K562 (cell line): ENCODE data around the gene NTRK3. TPM values are rescaled to one million over a fixed set of nuclear protein-coding genes. Genes with fewer than 3 reads are reported as not detected.

Experiments used
- ATAC-seq: fragments of 200-7000 bp; cut with Tn5 transposase; 3 replicates; pipeline ENCODE4 v1.9.1; 2020; ENCODE audit warnings: moderate library complexity
- BruUV-seq: library from RNA; stranded (reverse); fragments of 400-500 nt; replicated peaks from 2 replicates; lab custom pipeline; 2021; lab: Mats Ljungman, UMichigan
- CTCF ChIA-PET: fragments of 300-600 bp; formaldehyde crosslinking; extraction: SDS; loops from one replicate; lab custom pipeline; 2021; ENCODE audit warnings: low intra/inter-chr PET ratio; lab: Yijun Ruan, JAX
- POLR2A ChIA-PET: fragments of 300-600, 350-650 bp; sonication (Branson Sonifier 250); formaldehyde crosslinking; extraction: SDS; loops from one replicate; lab custom pipeline; 2021; ENCODE audit warnings: antibody characterized with exemption, inconsistent platforms; lab: Yijun Ruan, JAX
- DNase-seq, 4 experiments: peaks; one replicate each; pipeline versions ENCODE4 v3.0.0 to v3.0.0-alpha.2; 2011 to 2018; ENCODE audit warnings: low spot score in 3 of 4, mixed read lengths in 3 of 4; ENCODE audit errors: extremely low read depth in 1 of 4
- FAIRE-seq: peaks from 2 replicates; lab custom pipeline; 2011; peaks lifted over from hg19 to GRCh38; lab: Jason Lieb, UNC
- H2AFZ ChIP-seq: 2 replicates; pipeline ENCODE4 v1.6.0; 2011; ENCODE audit warnings: low read depth, low read length, control low read depth, inconsistent platforms
- H3K27ac ChIP-seq: fragments of 200-600 bp; 3 replicates; pipeline ENCODE4 v1.8.0; 2011; ENCODE audit warnings: low read depth, mild to moderate bottlenecking, control low read depth, inconsistent platforms, low read length, moderate library complexity, mixed read lengths; ENCODE audit errors: extremely low read depth
- H3K27me3 ChIP-seq, 2 experiments: fragments of 300-600 bp in 1 of 2; 2 replicates in 1 of 2; 3 replicates in 1 of 2; pipeline versions ENCODE4 v1.6.0 to v1.8.0; 2011; ENCODE audit warnings: inconsistent platforms in 2 of 2, low read length in 2 of 2, mild to moderate bottlenecking in 1 of 2, mixed read lengths in 1 of 2, moderate library complexity in 1 of 2; ENCODE audit not compliant: control insufficient read depth in 2 of 2, insufficient read depth in 2 of 2
- H3K36me3 ChIP-seq: fragments of 300-600 bp; 3 replicates; pipeline ENCODE4 v1.8.0; 2011; ENCODE audit warnings: mild to moderate bottlenecking, low read length, inconsistent platforms; ENCODE audit not compliant: control insufficient read depth, insufficient read depth
- H3K4me1 ChIP-seq, 2 experiments: fragments of 200-600 bp in 1 of 2; replicated peaks in 1 of 2; 2 replicates in 1 of 2; 3 replicates in 1 of 2; pipeline versions ENCODE4 v1.5.1 to v1.8.0; 2011; ENCODE audit warnings: inconsistent platforms in 2 of 2, low read length in 2 of 2, mild to moderate bottlenecking in 1 of 2, mixed read lengths in 1 of 2, moderate library complexity in 1 of 2; ENCODE audit not compliant: control insufficient read depth in 2 of 2, insufficient read depth in 2 of 2
- H3K4me2 ChIP-seq: 2 replicates; pipeline ENCODE4 v1.6.1; 2011; ENCODE audit warnings: low read length, control low read depth, inconsistent platforms, mixed read lengths; ENCODE audit not compliant: insufficient read depth
- H3K4me3 ChIP-seq: fragments of 200-600 bp; sonication (generic), shearing (Covaris generic); 2 replicates; pipeline ENCODE4 v1.5.1; 2016; ENCODE audit warnings: control low read depth, inconsistent platforms
- H3K79me2 ChIP-seq: fragments of 200-600 bp; 3 replicates; pipeline ENCODE4 v1.8.0; 2011; ENCODE audit warnings: low read length, inconsistent platforms; ENCODE audit not compliant: control insufficient read depth, insufficient read depth
- H3K9ac ChIP-seq, 2 experiments: 2 replicates each; pipeline versions ENCODE4 v1.6.0 to v1.6.1; 2011; ENCODE audit warnings: low read depth in 2 of 2, low read length in 2 of 2, control low read depth in 1 of 2, inconsistent platforms in 1 of 2, mild to moderate bottlenecking in 1 of 2, mixed read lengths in 1 of 2; ENCODE audit not compliant: insufficient read depth in 1 of 2
- H3K9me1 ChIP-seq: one replicate; pipeline ENCODE4 v1.6.0; 2011; ENCODE audit warnings: inconsistent platforms, mild to moderate bottlenecking, low read length, moderate library complexity; ENCODE audit not compliant: control insufficient read depth, insufficient read depth
- H3K9me3 ChIP-seq: replicated peaks from 2 replicates; pipeline ENCODE4 v1.5.1; 2011; ENCODE audit warnings: low read depth, low read length, inconsistent platforms; ENCODE audit not compliant: control insufficient read depth, insufficient read depth
- H4K20me1 ChIP-seq: replicated peaks from 2 replicates; pipeline ENCODE4 v1.6.1; 2011; ENCODE audit warnings: low read length, inconsistent platforms, mixed read lengths; ENCODE audit not compliant: control insufficient read depth, insufficient read depth
- BCLAF1 ChIP-seq, 2 experiments: fragments of 450-650 bp in 1 of 2; IDR thresholded peaks; 2 replicates each; pipeline ENCODE4 v1.6.1; 2011 to 2017; ENCODE audit warnings: low read depth in 2 of 2, antibody characterized with exemption in 1 of 2, borderline replicate concordance in 1 of 2, low read length in 1 of 2, mild to moderate bottlenecking in 1 of 2, mixed read lengths in 1 of 2; ENCODE audit not compliant: control insufficient read depth in 1 of 2
- BHLHE40 ChIP-seq: IDR thresholded peaks from 2 replicates; pipeline ENCODE4 v1.6.1; 2011; ENCODE audit warnings: low read length, improper control_type of control experiment
- ELK3 ChIP-seq: fragments of 450-650 bp; formaldehyde crosslinking; IDR thresholded peaks from 2 replicates; pipeline ENCODE4 v1.4.0; 2020; ENCODE audit warnings: mild to moderate bottlenecking
- FOXJ3 ChIP-seq: sonication (generic); formaldehyde crosslinking; IDR thresholded peaks from 2 replicates; pipeline ENCODE4 v1.4.0; 2020; ENCODE audit warnings: mild to moderate bottlenecking, missing genetic modification reagents
- HNRNPLL ChIP-seq: fragments of 200-400 bp; formaldehyde crosslinking; IDR thresholded peaks from 2 replicates; pipeline ENCODE4 v1.6.1; 2017; ENCODE audit warnings: low read length, low read depth, mild to moderate bottlenecking; ENCODE audit not compliant: poor library complexity, severe bottlenecking
- MCM3 ChIP-seq: fragments of 450-650 bp; IDR thresholded peaks from 2 replicates; pipeline ENCODE4 v1.6.1; 2016
- NBN ChIP-seq: fragments of 450-650 bp; IDR thresholded peaks from 2 replicates; pipeline ENCODE4 v1.6.1; 2016; ENCODE audit warnings: low read depth, mild to moderate bottlenecking
- SMARCB1 ChIP-seq: IDR thresholded peaks from 2 replicates; pipeline ENCODE4 v1.6.1; 2011; ENCODE audit warnings: improper control_type of control experiment, low read depth; ENCODE audit not compliant: insufficient read length
- U2AF1 ChIP-seq: fragments of 200-400 bp; formaldehyde crosslinking; optimal IDR thresholded peaks from 2 replicates; pipeline ENCODE3; 2017; ENCODE audit warnings: mild to moderate bottlenecking, low read depth, low read length, moderate library complexity
- ZC3H11A ChIP-seq: IDR thresholded peaks from 2 replicates; pipeline ENCODE4 v1.6.1; 2012; ENCODE audit warnings: low read depth, low read length, improper control_type of control experiment
- ZNF655 ChIP-seq: fragments of 250-450 bp; sonication (Bioruptor Pico); IDR thresholded peaks from 2 replicates; pipeline ENCODE4 v1.5.0; 2021
- WGBS: fragments of 100-300 bp; shearing (Covaris generic); methylation state at CpG from one replicate; pipeline ENCODE4 v1.1.6; 2016; ENCODE audit warnings: low coverage, mixed read lengths; ENCODE audit not compliant: insufficient coverage; ENCODE audit errors: missing lambda C conversion rate; 5-methylcytosine and 5-hydroxymethylcytosine counted together
- in situ Hi-C: fragments of 300-500 bp; cut with MboI; formaldehyde crosslinking; loops from 4 replicates; pipeline ENCODE4 v1.15.0; 2018; ENCODE audit warnings: inconsistent platforms, mixed read lengths
- intact Hi-C: fragments of 100-400 bp; cut with micrococcal nuclease; formaldehyde crosslinking; loops from 2 replicates; pipeline ENCODE4 v1.14.2; 2022
- polyA plus RNA-seq, 8 experiments: library from polyadenylated mRNA; depleted of rRNA in 4 of 8; stranded (reverse) in 5 of 8; unstranded in 3 of 8; fragments of >200 nt; fragmentation: Nextera tagmentation in 2 of 8; fragmentation: Illumina TruSeq in 1 of 8; extraction: Ambion mirVana in 2 of 8; extraction: Trizol in 1 of 8; gene quantifications; 2 replicates each; pipeline versions ENCODE4 v1.2.1 to v1.2.3, GENCODE V29; 2011 to 2014; ENCODE audit warnings: inconsistent platforms in 1 of 8, missing spikeins in 1 of 8
- total RNA-seq, 7 experiments: library from RNA; depleted of rRNA in 6 of 7; stranded (reverse); fragments of >200 nt in 6 of 7; fragmentation: Illumina TruSeq in 2 of 7; extraction: Trizol in 2 of 7; gene quantifications; 2 replicates each; pipeline versions ENCODE4 v1.2.1 to v1.2.3, GENCODE V29; 2011 to 2021; ENCODE audit warnings: low replicate concordance in 1 of 7

NTRK3 gene
- total and polyA plus RNA-seq, 9 of the 15 experiments (the other 6 are each of a cell fraction or from before 2014, with no cell fraction given): 0.11 to 0.13 TPM; not detected in 7

- Histone ChIP-seq H4K20me1 (no peaks in the 10 kb centered on the region), H3K27ac (no peak overlapping the region), H3K36me3 (no peaks in the 10 kb centered on the region), H3K27me3 (no peaks in the 10 kb centered on the region), H3K4me1 (no peaks in the 10 kb centered on the region), H3K4me3 (no peak overlapping the region), H2AFZ (no peak overlapping the region), H3K79me2 (no peaks in the 10 kb centered on the region), H3K9me1 (no peaks in the 10 kb centered on the region), H3K9ac (no peak overlapping the region), H3K4me2 (no peak overlapping the region), H3K9me3 (no peaks in the 10 kb centered on the region)
- no TSS peak for BruUV-seq
- WGBS: 0% methylated on average over 2 of the region's 2 CpGs
- TF ChIP-seq NBN (no peak), ELK3 (CRISPR knock-in tag) (no peak), ZNF655 (CRISPR knock-in tag) (no peak), BHLHE40 (no peak), FOXJ3 (CRISPR knock-in tag) (no peak), U2AF1 (no peak), MCM3 (no peak), SMARCB1 (no peak), ZC3H11A (no peak), HNRNPLL (no peak), BCLAF1 (IDR thresholded peaks at IDR 0.05; ENCODE audit: borderline replicate concordance in 1 of 2, control insufficient read depth in 1 of 2, low read depth in 2 of 2, low read length in 1 of 2) (no peak)
- no peak for DNase-seq
- intact Hi-C loops (no loop called here), in situ Hi-C loops (no loop called here)
- ChIA-PET POLR2A (interaction anchor here (0.8 to 1.0 kb wide), 2 partner anchors 88 to 440 kb away, joined by 3 read pairs; no protein-coding TSS in a partner anchor), CTCF (no interaction called here)
- ATAC-seq: no peak
- no peak for FAIRE-seq
Observed at GRCh38 chr15:88161636-88162035, 94.9 kb downstream of the NTRK3 start.
